Measurements from ENCODE around the gene LCE2C. TPM values are rescaled to one million over a fixed set of nuclear protein-coding genes. Genes with fewer than 3 reads are reported as not detected.
"Not testable (repeated sequence)": the region's sequence is repeated elsewhere in the genome, so short reads cannot be mapped to it uniquely, and the experiment has no call there.

Gene LCE2C
- polyA plus RNA-seq, 4 donors = not detected

DNA sequence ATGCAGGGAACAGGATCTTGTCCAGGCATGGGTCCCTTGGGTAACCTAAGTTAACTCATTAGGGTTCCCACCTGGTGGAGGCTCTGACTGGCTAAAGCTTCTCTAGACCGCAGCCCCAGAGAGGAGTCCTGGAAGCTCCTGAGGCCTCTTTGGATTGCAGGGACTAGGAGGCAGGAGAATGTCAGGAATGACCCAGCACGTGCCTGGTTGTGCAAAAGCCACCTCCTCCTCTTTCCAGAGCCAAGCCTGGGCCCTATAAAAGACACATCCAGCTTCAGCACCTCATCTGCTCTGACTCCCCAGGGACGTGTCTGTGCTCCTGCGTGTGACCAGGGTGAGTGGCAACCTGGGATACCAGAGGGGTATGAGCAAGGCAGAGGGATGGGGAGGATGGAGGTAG is 10.7 kb downstream of the LCE2C start, which contains the start of gene LCE2B:
Gene LCE2B (plus strand): TSS at position 301 of the 400 bp plus-strand sequence. CDS start 721 bp downstream, outside the sequence.
- not testable (repeated sequence) for H3K4me3 ChIP-seq (ENCODE audit: low read depth in 1 of 3, low read length in 3 of 3); DNase-seq; H3K27me3 ChIP-seq (ENCODE audit: control insufficient read depth in 3 of 3, insufficient read depth in 3 of 3, low read length in 3 of 3); FAIRE-seq; H3K4me1 ChIP-seq (ENCODE audit: control insufficient read depth in 3 of 3, insufficient read depth in 2 of 3, low read depth in 1 of 3, low read length in 2 of 3); H3K27ac ChIP-seq (ENCODE audit: low read depth in 1 of 3, low read length in 2 of 3); H3K9me3 ChIP-seq (ENCODE audit: control insufficient read depth in 2 of 2, insufficient read depth in 1 of 2, low read depth in 1 of 2, low read length in 1 of 2); H3K36me3 ChIP-seq (ENCODE audit: control insufficient read depth in 3 of 3, insufficient read depth in 2 of 3, low read depth in 1 of 3, low read length in 3 of 3)
- 48 to 70% (median 60%) methylated on average over 2 to 4 of the region's 4 CpGs for WGBS, 3 donors

DNA sequence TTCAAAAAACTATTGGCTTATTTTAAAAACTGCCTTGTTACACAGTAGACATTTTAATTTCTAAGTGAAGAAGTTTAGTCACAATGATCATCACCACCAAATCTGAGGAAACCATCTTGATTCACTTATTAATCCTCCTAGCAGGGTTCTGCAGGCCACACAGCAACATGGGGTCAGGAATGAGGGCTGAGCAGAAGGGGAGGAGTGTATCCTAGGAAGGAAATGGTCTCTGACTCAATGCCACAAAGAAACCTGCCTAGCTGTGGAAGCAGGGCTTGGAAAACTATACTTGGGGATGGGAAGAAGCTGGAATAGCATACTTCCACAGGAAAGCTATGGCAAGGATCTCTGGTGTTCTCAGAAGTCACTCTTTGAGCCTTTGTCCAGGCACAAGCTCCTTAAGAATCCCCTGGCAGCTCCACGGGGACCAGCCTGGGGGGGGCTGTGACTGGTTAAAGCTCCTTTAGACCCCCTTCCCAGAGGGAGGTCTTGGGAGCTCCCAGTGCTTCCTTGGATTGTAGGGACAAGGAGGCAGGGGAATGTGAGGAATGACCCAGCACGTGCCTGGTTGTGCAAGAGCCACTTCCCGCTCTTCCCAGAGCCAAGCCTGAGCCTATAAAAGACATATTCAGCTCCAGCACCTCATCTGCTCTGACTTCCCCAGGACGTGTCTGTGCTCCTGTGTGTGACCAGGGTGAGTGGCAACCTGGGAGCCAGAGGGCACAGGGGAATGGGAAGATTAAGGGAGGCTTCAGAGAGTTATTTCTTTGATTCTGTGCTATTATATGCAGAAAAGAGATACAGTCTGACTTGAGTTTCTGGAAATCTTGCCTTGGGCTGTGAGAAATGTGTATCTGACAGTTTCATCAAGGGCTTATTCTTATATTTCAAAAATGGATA is 22.9 kb downstream of the LCE2C start, which contains the start of gene LCE2A:
Gene LCE2A (plus strand): TSS at position 645 of the 900 bp plus-strand sequence. CDS start 557 bp downstream, outside the sequence.
- no peaks in the 10 kb centered on the region for H3K27me3 ChIP-seq (ENCODE audit: control insufficient read depth in 3 of 3, insufficient read depth in 3 of 3, low read length in 3 of 3)
- 30 to 54% (median 40%) methylated on average over 4 of the region's 4 CpGs for WGBS, 3 donors
- H3K27ac ChIP-seq (ENCODE audit: low read depth in 1 of 3, low read length in 2 of 3) = no peak within 1 kb of the TSS
- no peaks in the 10 kb centered on the region for H3K36me3 ChIP-seq (ENCODE audit: control insufficient read depth in 3 of 3, insufficient read depth in 2 of 3, low read depth in 1 of 3, low read length in 3 of 3)
- DNase-seq (no peak), FAIRE-seq (no peak)
- no peak within 1 kb of the TSS for H3K4me3 ChIP-seq (ENCODE audit: low read depth in 1 of 3, low read length in 3 of 3)
- H3K9me3 ChIP-seq (ENCODE audit: control insufficient read depth in 2 of 2, insufficient read depth in 1 of 2, low read depth in 1 of 2, low read length in 1 of 2) = no peaks in the 10 kb centered on the region
- H3K4me1 ChIP-seq (ENCODE audit: control insufficient read depth in 3 of 3, insufficient read depth in 2 of 3, low read depth in 1 of 3, low read length in 2 of 3) = no peaks in the 10 kb centered on the region

DNA sequence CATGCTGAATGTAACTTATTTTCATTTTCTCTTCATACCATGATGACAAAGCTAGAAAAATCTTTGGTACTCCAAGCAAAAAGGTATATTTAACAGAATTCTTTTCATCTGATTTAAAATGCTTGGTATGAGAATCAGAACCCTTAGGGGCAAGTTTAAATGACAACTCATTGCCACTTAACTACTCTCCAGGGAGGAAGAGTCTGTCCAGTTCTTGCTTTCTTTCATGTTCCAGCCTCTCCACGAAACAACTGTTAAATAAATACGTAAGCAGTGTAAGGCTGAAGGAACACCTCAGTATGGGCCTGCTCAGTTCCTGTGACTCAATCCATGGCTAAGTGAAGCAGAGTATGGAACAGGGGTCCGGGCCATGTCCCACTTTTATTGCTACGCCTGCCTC is 24.7 kb downstream of the LCE2C start:
- H3K4me1 ChIP-seq (ENCODE audit: control insufficient read depth in 3 of 3, insufficient read depth in 2 of 3, low read depth in 1 of 3, low read length in 2 of 3) = no peaks in the 10 kb centered on the region
- 75 to 88% (median 85%) methylated on average over 4 of the region's 4 CpGs for WGBS, 3 donors
- H3K27ac ChIP-seq (ENCODE audit: low read depth in 1 of 3, low read length in 2 of 3) = no peak overlapping the region
- no peaks in the 10 kb centered on the region for H3K36me3 ChIP-seq (ENCODE audit: control insufficient read depth in 3 of 3, insufficient read depth in 2 of 3, low read depth in 1 of 3, low read length in 3 of 3)
- no peaks in the 10 kb centered on the region for H3K27me3 ChIP-seq (ENCODE audit: control insufficient read depth in 3 of 3, insufficient read depth in 3 of 3, low read length in 3 of 3)
- no peaks in the 10 kb centered on the region for H3K9me3 ChIP-seq (ENCODE audit: control insufficient read depth in 2 of 2, insufficient read depth in 1 of 2, low read depth in 1 of 2, low read length in 1 of 2)
- H3K4me3 ChIP-seq (ENCODE audit: low read depth in 1 of 3, low read length in 3 of 3) = no peak overlapping the region
- DNase-seq (no peak), FAIRE-seq (no peak)

DNA sequence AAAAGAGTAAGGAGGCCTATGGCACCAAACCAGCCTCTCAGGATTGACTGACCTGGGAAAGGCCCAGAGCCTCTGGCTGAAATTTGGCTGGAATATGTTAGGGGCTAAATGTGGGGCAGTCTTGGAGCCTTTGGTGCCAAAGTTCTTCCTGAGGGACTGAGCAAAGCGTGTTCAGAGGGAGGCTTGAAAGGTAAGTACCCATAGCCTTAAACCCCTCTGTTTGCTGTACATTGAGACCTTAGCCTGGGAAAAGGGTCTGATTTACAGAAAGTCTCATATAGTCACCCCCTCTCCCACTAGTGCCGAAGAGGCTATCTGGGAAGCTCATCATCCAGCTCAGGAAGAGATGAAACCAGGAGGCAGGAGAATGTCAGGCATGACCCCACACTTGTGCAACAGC is 32.8 kb downstream of the LCE2C start, which contains the start of gene LCE4A:
Gene LCE4A (plus strand): TSS at position 301 of the 400 bp plus-strand sequence. CDS start 916 bp downstream, outside the sequence.
- no peak for DNase-seq
- FAIRE-seq = no peak
- H3K27ac ChIP-seq (ENCODE audit: low read depth in 1 of 3, low read length in 2 of 3) = no peak within 1 kb of the TSS
- 74 to 84% (median 75%) methylated on average over 2 of the region's 2 CpGs for WGBS, 3 donors
- no peaks in the 10 kb centered on the region for H3K27me3 ChIP-seq (ENCODE audit: control insufficient read depth in 3 of 3, insufficient read depth in 3 of 3, low read length in 3 of 3)
- no peaks in the 10 kb centered on the region for H3K9me3 ChIP-seq (ENCODE audit: control insufficient read depth in 2 of 2, insufficient read depth in 1 of 2, low read depth in 1 of 2, low read length in 1 of 2)
- no peak within 1 kb of the TSS for H3K4me3 ChIP-seq (ENCODE audit: low read depth in 1 of 3, low read length in 3 of 3)
- H3K4me1 ChIP-seq (ENCODE audit: control insufficient read depth in 3 of 3, insufficient read depth in 2 of 3, low read depth in 1 of 3, low read length in 2 of 3) = no peaks in the 10 kb centered on the region
- H3K36me3 ChIP-seq (ENCODE audit: control insufficient read depth in 3 of 3, insufficient read depth in 2 of 3, low read depth in 1 of 3, low read length in 3 of 3) = no peaks in the 10 kb centered on the region

DNA sequence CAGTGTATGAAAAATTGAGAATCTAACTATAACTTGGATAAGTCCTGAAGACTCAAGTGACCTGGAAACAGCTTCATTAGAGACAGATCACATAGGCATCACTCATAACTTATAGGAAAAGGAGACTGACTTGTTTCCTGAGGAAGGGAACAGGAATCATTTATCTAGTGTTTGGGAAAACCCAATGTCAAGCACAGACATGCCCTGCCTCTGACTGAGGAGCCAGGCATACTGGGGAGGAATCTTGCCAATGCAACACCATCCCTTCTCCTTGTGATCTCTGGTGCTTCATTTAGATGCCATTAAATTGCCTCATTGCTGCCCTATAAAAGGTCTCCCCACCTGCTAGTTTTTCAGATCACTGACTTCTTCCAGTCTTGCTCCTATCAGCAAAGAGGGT is 43.2 kb downstream of the LCE2C start:
- FAIRE-seq = no peak
- Histone ChIP-seq H3K27ac (ENCODE audit: low read depth in 1 of 3, low read length in 2 of 3) (no peak overlapping the region), H3K9me3 (ENCODE audit: control insufficient read depth in 2 of 2, insufficient read depth in 1 of 2, low read depth in 1 of 2, low read length in 1 of 2) (peaks cover 0 to 2% of the 10 kb centered on the region in 2 donors), H3K27me3 (ENCODE audit: control insufficient read depth in 3 of 3, insufficient read depth in 3 of 3, low read length in 3 of 3) (no peaks in the 10 kb centered on the region), H3K36me3 (ENCODE audit: control insufficient read depth in 3 of 3, insufficient read depth in 2 of 3, low read depth in 1 of 3, low read length in 3 of 3) (no peaks in the 10 kb centered on the region), H3K4me3 (ENCODE audit: low read depth in 1 of 3, low read length in 3 of 3) (no peak overlapping the region), H3K4me1 (ENCODE audit: control insufficient read depth in 3 of 3, insufficient read depth in 2 of 3, low read depth in 1 of 3, low read length in 2 of 3) (no peaks in the 10 kb centered on the region)
- no peak for DNase-seq

DNA sequence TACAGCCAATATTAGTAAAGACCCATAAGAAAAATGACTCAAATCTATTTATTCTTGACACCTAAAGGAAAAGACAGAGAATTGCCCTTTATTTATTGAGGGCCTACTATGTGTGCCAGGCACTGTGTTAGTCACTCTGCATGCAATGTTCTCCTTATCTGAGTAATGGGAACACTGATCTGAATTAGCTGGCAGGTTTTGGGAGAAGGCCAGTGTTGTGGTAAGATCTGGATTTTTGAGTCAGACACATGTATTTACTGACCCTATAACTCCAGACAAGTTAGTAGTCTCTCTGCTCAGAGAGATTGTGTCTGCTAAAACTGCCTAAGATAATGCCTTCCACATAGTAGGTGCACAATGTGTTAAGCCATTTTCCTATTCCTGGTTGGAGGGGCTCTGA is 50.2 kb downstream of the LCE2C start:
- Histone ChIP-seq H3K9me3 (ENCODE audit: control insufficient read depth in 2 of 2, insufficient read depth in 1 of 2, low read depth in 1 of 2, low read length in 1 of 2) (no peaks in the 10 kb centered on the region), H3K27me3 (ENCODE audit: control insufficient read depth in 3 of 3, insufficient read depth in 3 of 3, low read length in 3 of 3) (no peaks in the 10 kb centered on the region), H3K4me3 (ENCODE audit: low read depth in 1 of 3, low read length in 3 of 3) (no peak overlapping the region), H3K27ac (ENCODE audit: low read depth in 1 of 3, low read length in 2 of 3) (no peak overlapping the region), H3K36me3 (ENCODE audit: control insufficient read depth in 3 of 3, insufficient read depth in 2 of 3, low read depth in 1 of 3, low read length in 3 of 3) (no peaks in the 10 kb centered on the region), H3K4me1 (ENCODE audit: control insufficient read depth in 3 of 3, insufficient read depth in 2 of 3, low read depth in 1 of 3, low read length in 2 of 3) (no peaks in the 10 kb centered on the region)
- DNase-seq (no peak), FAIRE-seq (no peak)

Other genes starting within 250 kb of the LCE2C start
- not detected for gene LCE5A, start 164.5 kb upstream of the LCE2C start, polyA plus RNA-seq
- gene CRCT1, start 160.8 kb upstream of the LCE2C start, polyA plus RNA-seq = under 1 TPM in 1 of 4 donors, not detected in 3; 0.57 TPM
- gene LCE3E, start 108.5 kb upstream of the LCE2C start, polyA plus RNA-seq = not detected
- under 1 TPM in 1 of 4 donors, not detected in 3; 0.24 TPM for gene LCE3D, start 94.8 kb upstream of the LCE2C start, polyA plus RNA-seq
- not detected for gene LCE3C, start 75.0 kb upstream of the LCE2C start, polyA plus RNA-seq
- gene LCE3B, start 61.5 kb upstream of the LCE2C start, polyA plus RNA-seq = not detected
- not detected for gene LCE3A, start 52.2 kb upstream of the LCE2C start, polyA plus RNA-seq
- not detected for gene LCE2D, start 11.9 kb upstream of the LCE2C start, polyA plus RNA-seq
- not detected for gene LCE2B, start 10.8 kb downstream of the LCE2C start, polyA plus RNA-seq
- 1 to 10 TPM in 1 of 4 donors, under 1 TPM in 1, not detected in 2; 0.16 to 6.8 TPM for gene LCE2A, start 23.1 kb downstream of the LCE2C start, polyA plus RNA-seq
- gene LCE4A, start 32.9 kb downstream of the LCE2C start, polyA plus RNA-seq = not detected
- not detected for gene KPRP, start 82.7 kb downstream of the LCE2C start, polyA plus RNA-seq
- not detected for gene LCE1F, start 99.9 kb downstream of the LCE2C start, polyA plus RNA-seq
- gene LCE1E, start 111.0 kb downstream of the LCE2C start, polyA plus RNA-seq = not detected
- gene LCE1D, start 121.4 kb downstream of the LCE2C start, polyA plus RNA-seq = not detected
- gene LCE1C, start 131.4 kb downstream of the LCE2C start, polyA plus RNA-seq = not detected
- gene LCE1B, start 136.7 kb downstream of the LCE2C start, polyA plus RNA-seq = not detected
- not detected for gene LCE1A, start 152.2 kb downstream of the LCE2C start, polyA plus RNA-seq
- gene LCE6A, start 167.6 kb downstream of the LCE2C start, polyA plus RNA-seq = not detected
- not detected for gene LCE7A, start 184.7 kb downstream of the LCE2C start, polyA plus RNA-seq
- not detected for gene SMCP, start 203.0 kb downstream of the LCE2C start, polyA plus RNA-seq
- under 1 TPM in 2 of 4 donors, not detected in 2; 0.03 to 0.45 TPM for gene IVL, start 233.3 kb downstream of the LCE2C start, polyA plus RNA-seq

All from small intestine (tissue), 7 donors.